Measurements from ENCODE around the gene TBC1D7. TPM values are rescaled to one million over a fixed set of nuclear protein-coding genes. Genes with fewer than 3 reads are reported as not detected.

Gene TBC1D7
- total and polyA plus RNA-seq, 10 of the 15 experiments (the other 5 are each of a cell fraction or from before 2014, with no cell fraction given), result 20.1 to 65.9 (median 31.3) TPM

DNA sequence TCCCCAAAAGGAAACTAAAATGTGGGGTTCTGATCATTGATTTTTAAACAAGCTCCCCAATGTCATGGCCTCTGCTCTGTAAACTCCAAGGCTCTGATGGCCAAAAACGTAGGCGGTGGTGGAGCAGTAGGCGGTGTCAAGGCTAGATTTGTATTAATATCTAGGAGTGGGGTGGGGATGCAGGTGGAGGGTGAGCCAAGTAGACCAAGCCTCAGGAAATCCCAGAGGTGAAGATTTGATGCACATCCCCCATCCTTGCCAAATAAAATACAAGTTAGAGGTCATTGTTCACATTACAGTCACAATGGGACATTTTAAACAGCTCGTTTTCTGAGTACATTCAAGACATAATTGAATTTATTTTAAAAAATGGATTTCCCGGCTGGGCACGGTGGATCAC is 30.9 kb upstream of the TBC1D7 start (continued):
- TF ChIP-seq MXI1 (IDR thresholded peaks at IDR 0.05; ENCODE audit: low read depth, low read length), result no peak

DNA sequence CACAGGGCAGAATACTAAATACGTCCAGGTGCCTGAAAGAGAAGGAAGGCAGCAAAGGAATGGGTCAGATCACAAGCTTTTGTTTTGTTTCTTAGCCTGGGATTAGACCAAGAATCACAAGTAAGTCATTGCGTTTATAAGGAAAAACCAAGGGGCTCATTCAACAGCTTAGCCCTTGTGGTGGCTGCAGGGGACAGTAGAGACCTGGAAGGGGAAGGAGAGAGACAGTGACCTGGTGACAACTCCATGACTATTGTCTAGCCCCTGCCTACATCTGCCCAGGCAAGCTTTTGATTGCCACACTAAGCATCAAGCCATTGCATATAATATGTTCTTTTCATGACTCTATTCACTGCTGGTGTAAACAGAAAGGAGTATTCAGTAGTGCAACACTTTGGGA is 30.2 kb upstream of the TBC1D7 start:
- ChIA-PET CTCF (interaction anchor here (0.6 to 6.4 kb wide), 6 partner anchors 14 to 323 kb away, joined by 4 to 41 read pairs (median 26); no protein-coding TSS in a partner anchor), RAD21 (ENCODE audit: unreplicated experiment) (interaction anchor here (0.9 to 7.2 kb wide), 7 partner anchors 14 to 216 kb away, joined by 3 to 126 read pairs (median 46); partner anchors contain the start of gene SIRT5), SMC1A (ENCODE audit: uncharacterized antibody, unreplicated experiment) (interaction anchor here (0.6 to 11.1 kb wide), 14 partner anchors 11 to 228 kb away, joined by 3 to 178 read pairs (median 5); no protein-coding TSS in a partner anchor), POLR2A (interaction anchor here (0.5 to 7.0 kb wide), 6 partner anchors 9 to 1024 kb away, joined by 3 to 45 read pairs (median 5); no protein-coding TSS in a partner anchor)
- DNase-seq (ENCODE audit: low read depth, low spot score) (no peak), FAIRE-seq (no peak), ATAC-seq (no peak)
- in situ Hi-C loops (cut with MboI) (no loop called here), intact Hi-C loops (cut with micrococcal nuclease; ENCODE audit: unreplicated experiment) (no loop called here)
- Histone ChIP-seq H3K27me3 (replicated peaks in 1 of 2; ENCODE audit: control insufficient read depth in 2 of 2, insufficient read depth in 2 of 2, low read length in 1 of 2) (no peaks in the 10 kb centered on the region), H3K9ac (ENCODE audit: control insufficient read depth, insufficient read depth, low read length) (no peak overlapping the region), H4K20me1 (ENCODE audit: control insufficient read depth, insufficient read depth) (no peaks in the 10 kb centered on the region), H3K9me3 (replicated peaks; ENCODE audit: control insufficient read depth, insufficient read depth, low read length) (no peaks in the 10 kb centered on the region), H3K4me1 (ENCODE audit: control insufficient read depth, insufficient read depth, low read length) (peaks cover 36% of the 10 kb centered on the region), H3K27ac (ENCODE audit: control insufficient read depth, insufficient read depth) (no peak overlapping the region), H3K4me3 (no peak overlapping the region), H2AFZ (ENCODE audit: control insufficient read depth, low read depth, low read length) (no peak overlapping the region), H3K79me2 (ENCODE audit: control insufficient read depth, insufficient read depth, low read length) (no peaks in the 10 kb centered on the region), H3K36me3 (ENCODE audit: control insufficient read depth in 2 of 2, insufficient read depth in 2 of 2, low read length in 1 of 2) (peaks cover 2 to 7% of the 10 kb centered on the region in 2 experiments), H3K4me2 (ENCODE audit: control insufficient read depth, insufficient read depth) (no peak overlapping the region)
- BruUV-seq (replicated peaks), result no TSS peak
- TF ChIP-seq RAD21 (IDR thresholded peaks at IDR 0.05; ENCODE audit: insufficient read depth, low read depth, low read length), result 0 out of 2 replicates have a peak, but pooled peaks have one; percentile 12
- no peak for TF ChIP-seq WRNIP1 (IDR thresholded peaks at IDR 0.05; ENCODE audit: borderline replicate concordance, low read depth, low read length)
- WGBS (ENCODE audit: insufficient coverage, insufficient replicate concordance, low lambda C conversion rate, missing lambda C conversion rate), result 100% methylated on average over 2 of the region's 2 CpGs

DNA sequence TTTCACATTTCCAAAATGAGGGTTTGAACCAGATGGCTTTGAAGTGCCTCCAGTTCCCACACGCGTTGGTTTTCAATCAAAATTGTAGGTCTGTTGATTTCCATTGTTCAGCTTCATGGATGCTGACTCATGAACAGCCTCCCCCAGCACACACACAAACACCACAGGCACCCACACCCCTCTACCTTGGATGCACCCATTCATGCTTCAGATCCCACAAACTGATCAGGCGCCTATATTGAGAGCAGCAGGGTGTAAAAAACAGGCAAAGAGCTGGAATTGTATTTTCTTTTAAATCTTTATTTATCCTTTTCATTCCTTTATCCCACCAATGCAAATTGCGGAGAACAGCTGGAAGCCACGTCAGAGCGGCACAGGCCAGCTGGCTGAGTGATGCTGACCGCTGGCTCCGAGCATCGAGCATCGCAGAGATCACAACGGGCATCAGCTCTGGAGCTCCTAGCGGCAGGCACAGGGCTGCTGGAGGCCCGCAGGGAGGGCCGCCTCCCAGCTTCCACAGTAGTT is 29.3 kb upstream of the TBC1D7 start:
- Histone ChIP-seq H4K20me1 (ENCODE audit: control insufficient read depth, insufficient read depth) (no peaks in the 10 kb centered on the region), H3K79me2 (ENCODE audit: control insufficient read depth, insufficient read depth, low read length) (no peaks in the 10 kb centered on the region), H3K4me3 (no peak overlapping the region), H2AFZ (ENCODE audit: control insufficient read depth, low read depth, low read length) (peak overlapping the region; percentile 20; the same call in 1 of the 2 replicates), H3K4me1 (ENCODE audit: control insufficient read depth, insufficient read depth, low read length) (peaks cover 36% of the 10 kb centered on the region), H3K9ac (ENCODE audit: control insufficient read depth, insufficient read depth, low read length) (0 out of 2 replicates have a peak overlapping the region, but pooled peaks have one; percentile 56), H3K27ac (ENCODE audit: control insufficient read depth, insufficient read depth) (peak overlapping the region; percentile 94), H3K27me3 (replicated peaks in 1 of 2; ENCODE audit: control insufficient read depth in 2 of 2, insufficient read depth in 2 of 2, low read length in 1 of 2) (no peaks in the 10 kb centered on the region), H3K9me3 (replicated peaks; ENCODE audit: control insufficient read depth, insufficient read depth, low read length) (no peaks in the 10 kb centered on the region), H3K4me2 (ENCODE audit: control insufficient read depth, insufficient read depth) (peak overlapping the region; percentile 99), H3K36me3 (ENCODE audit: control insufficient read depth in 2 of 2, insufficient read depth in 2 of 2, low read length in 1 of 2) (peaks cover 1 to 3% of the 10 kb centered on the region in 2 experiments; a peak in 3 of 4 replicates)
- no TSS peak for BruUV-seq (replicated peaks)
- intact Hi-C loops (cut with micrococcal nuclease; ENCODE audit: unreplicated experiment) (no loop called here), in situ Hi-C loops (cut with MboI) (no loop called here)
- no peak for ATAC-seq
- ChIA-PET CTCF (interaction anchor here (0.6 to 6.4 kb wide), 17 partner anchors 9 to 217 kb away, joined by 3 to 41 read pairs (median 4); partner anchors contain the start of gene SIRT5), RAD21 (ENCODE audit: unreplicated experiment) (interaction anchor here (0.6 to 7.2 kb wide), 13 partner anchors 12 to 217 kb away, joined by 3 to 126 read pairs (median 13); partner anchors contain the start of gene SIRT5), SMC1A (ENCODE audit: uncharacterized antibody, unreplicated experiment) (interaction anchor here (0.6 to 11.1 kb wide), 21 partner anchors 11 to 229 kb away, joined by 3 to 178 read pairs (median 6); no protein-coding TSS in a partner anchor), POLR2A (interaction anchor here (0.6 to 7.0 kb wide), 9 partner anchors 15 to 1023 kb away, joined by 3 to 45 read pairs (median 5); no protein-coding TSS in a partner anchor)
- TF ChIP-seq, protein P1, sequence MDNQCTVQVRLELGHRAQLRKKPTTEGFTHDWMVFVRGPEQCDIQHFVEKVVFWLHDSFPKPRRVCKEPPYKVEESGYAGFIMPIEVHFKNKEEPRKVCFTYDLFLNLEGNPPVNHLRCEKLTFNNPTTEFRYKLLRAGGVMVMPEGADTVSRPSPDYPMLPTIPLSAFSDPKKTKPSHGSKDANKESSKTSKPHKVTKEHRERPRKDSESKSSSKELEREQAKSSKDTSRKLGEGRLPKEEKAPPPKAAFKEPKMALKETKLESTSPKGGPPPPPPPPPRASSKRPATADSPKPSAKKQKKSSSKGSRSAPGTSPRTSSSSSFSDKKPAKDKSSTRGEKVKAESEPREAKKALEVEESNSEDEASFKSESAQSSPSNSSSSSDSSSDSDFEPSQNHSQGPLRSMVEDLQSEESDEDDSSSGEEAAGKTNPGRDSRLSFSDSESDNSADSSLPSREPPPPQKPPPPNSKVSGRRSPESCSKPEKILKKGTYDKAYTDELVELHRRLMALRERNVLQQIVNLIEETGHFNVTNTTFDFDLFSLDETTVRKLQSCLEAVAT (IDR thresholded peaks at IDR 0.05), result no peak
- 0 out of 4 replicates have a peak, but pooled peaks of 1 of the 2 experiments have one; percentile 10 for TF ChIP-seq IKZF2 (IDR thresholded peaks at IDR 0.05)
- no peak for DNase-seq (ENCODE audit: low read depth, low spot score)
- 80% methylated on average over 14 of the region's 14 CpGs for WGBS (ENCODE audit: insufficient coverage, insufficient replicate concordance, low lambda C conversion rate, missing lambda C conversion rate)
- no peak for FAIRE-seq

Data from GM12878 (cell line).